GM12878 (cell line): Measurements from ENCODE around the gene MAD2L1BP.

Source experiments
- ATF7 ChIP-seq: fragments of 450-650 bp; IDR thresholded peaks from 2 replicates; pipeline ENCODE4 v1.6.1; 2016; ENCODE audit warnings: low read depth, mild to moderate bottlenecking
- CTCF ChIP-seq, 3 experiments: IDR thresholded peaks in 2 of 3; conservative IDR thresholded peaks in 1 of 3; 2 replicates each; pipeline ENCODE4 v1.5.1; 2011; ENCODE audit warnings: low read depth in 3 of 3, low read length in 3 of 3, mild to moderate bottlenecking in 3 of 3, control low read depth in 2 of 3, moderate library complexity in 2 of 3, inconsistent platforms in 1 of 3, mixed read lengths in 1 of 3; ENCODE audit not compliant: control insufficient read depth in 2 of 3, insufficient read depth in 1 of 3; ENCODE audit errors: extremely low read depth in 1 of 3
- SMARCA5 ChIP-seq: fragments of 450-650 bp; IDR thresholded peaks from 2 replicates; pipeline ENCODE4 v1.6.1; 2017; ENCODE audit warnings: mild to moderate bottlenecking

- TF ChIP-seq CTCF (IDR thresholded peaks at IDR 0.05 in 2 of 3, conservative IDR thresholded peaks at IDR 0.05 in 1 of 3; ENCODE audit: control insufficient read depth in 2 of 3, extremely low read depth in 1 of 3, insufficient read depth in 1 of 3, low read depth in 3 of 3, low read length in 3 of 3) (peak; percentile 95 to 99 (median 95)), ATF7 (no peak), SMARCA5 (no peak; the same call in 1 of the 2 replicates)
Observed at GRCh38 chr6:43667245-43668150, 31.9 kb downstream of the MAD2L1BP start.
